ENCODE data around the gene RHBDL3. TPM values are rescaled to one million over a fixed set of nuclear protein-coding genes. Genes with fewer than 3 reads are reported as not detected.

Gene RHBDL3
- total RNA-seq, 1 experiment from 2014 or later: 1.9 TPM

- DNase-seq (ENCODE audit: low read depth, low spot score): peak; percentile 16
- in situ Hi-C loops (cut with HindIII; ENCODE audit: low pct_unique_long_range_greater_than_20kb, low sequenced_read_pairs): no loop called here
Observed at GRCh38 chr17:32264140-32264799, 1.4 kb upstream of the RHBDL3 start.

GRCh38 chr17:32264823-32265191, 825 bp upstream of the RHBDL3 start:
- no peak for DNase-seq (ENCODE audit: low read depth, low spot score)
- in situ Hi-C loops (cut with HindIII; ENCODE audit: low pct_unique_long_range_greater_than_20kb, low sequenced_read_pairs): no loop called here

- DNase-seq (ENCODE audit: low read depth, low spot score): no peak
- in situ Hi-C loops (cut with HindIII; ENCODE audit: low pct_unique_long_range_greater_than_20kb, low sequenced_read_pairs): no loop called here
Observed at GRCh38 chr17:32266051-32266388, 388 bp downstream of the RHBDL3 start.

- in situ Hi-C loops (cut with HindIII; ENCODE audit: low pct_unique_long_range_greater_than_20kb, low sequenced_read_pairs): no loop called here
- no peak for DNase-seq (ENCODE audit: low read depth, low spot score)
Observed at GRCh38 chr17:32266389-32267301, 1.0 kb downstream of the RHBDL3 start.

- peak; percentile 10 for DNase-seq (ENCODE audit: low read depth, low spot score)
- in situ Hi-C loops (cut with HindIII; ENCODE audit: low pct_unique_long_range_greater_than_20kb, low sequenced_read_pairs): no loop called here
Observed at GRCh38 chr17:32267690-32268205, 2.1 kb downstream of the RHBDL3 start.

GRCh38 chr17:32268734-32269288, 3.2 kb downstream of the RHBDL3 start:
- no peak for DNase-seq (ENCODE audit: low read depth, low spot score)
- in situ Hi-C loops (cut with HindIII; ENCODE audit: low pct_unique_long_range_greater_than_20kb, low sequenced_read_pairs): no loop called here

GRCh38 chr17:32269377-32269776, 3.7 kb downstream of the RHBDL3 start:
- DNase-seq (ENCODE audit: low read depth, low spot score): no peak
- in situ Hi-C loops (cut with HindIII; ENCODE audit: low pct_unique_long_range_greater_than_20kb, low sequenced_read_pairs): no loop called here

GRCh38 chr17:32271844-32272243, 6.2 kb downstream of the RHBDL3 start:
- DNase-seq (ENCODE audit: low read depth, low spot score): no peak

GRCh38 chr17:32274101-32274500, 8.5 kb downstream of the RHBDL3 start:
- in situ Hi-C loops (cut with HindIII; ENCODE audit: low pct_unique_long_range_greater_than_20kb, low sequenced_read_pairs): no loop called here
- no peak for DNase-seq (ENCODE audit: low read depth, low spot score)

More at GRCh38 chr17:32271844-32272243, 6.2 kb downstream of the RHBDL3 start:
- in situ Hi-C loops (cut with HindIII; ENCODE audit: low pct_unique_long_range_greater_than_20kb, low sequenced_read_pairs): no loop called here

- no peak for DNase-seq (ENCODE audit: low read depth, low spot score)
- in situ Hi-C loops (cut with HindIII; ENCODE audit: low pct_unique_long_range_greater_than_20kb, low sequenced_read_pairs): no loop called here
Observed at GRCh38 chr17:32274643-32275042, 9.0 kb downstream of the RHBDL3 start.

GRCh38 chr17:32275060-32276042, 9.7 kb downstream of the RHBDL3 start:
- DNase-seq (ENCODE audit: low read depth, low spot score): peak; percentile 29
- in situ Hi-C loops (cut with HindIII; ENCODE audit: low pct_unique_long_range_greater_than_20kb, low sequenced_read_pairs): no loop called here

GRCh38 chr17:32276171-32276601, 10.6 kb downstream of the RHBDL3 start:
- in situ Hi-C loops (cut with HindIII; ENCODE audit: low pct_unique_long_range_greater_than_20kb, low sequenced_read_pairs): no loop called here
- DNase-seq (ENCODE audit: low read depth, low spot score): no peak

- in situ Hi-C loops (cut with HindIII; ENCODE audit: low pct_unique_long_range_greater_than_20kb, low sequenced_read_pairs): no loop called here
- DNase-seq (ENCODE audit: low read depth, low spot score): no peak
Observed at GRCh38 chr17:32277284-32277683, 11.7 kb downstream of the RHBDL3 start.

- no peak for DNase-seq (ENCODE audit: low read depth, low spot score)
- in situ Hi-C loops (cut with HindIII; ENCODE audit: low pct_unique_long_range_greater_than_20kb, low sequenced_read_pairs): no loop called here
Observed at GRCh38 chr17:32278815-32279214, 13.2 kb downstream of the RHBDL3 start.

- DNase-seq (ENCODE audit: low read depth, low spot score): no peak
- in situ Hi-C loops (cut with HindIII; ENCODE audit: low pct_unique_long_range_greater_than_20kb, low sequenced_read_pairs): no loop called here
Observed at GRCh38 chr17:32279891-32280716, 14.5 kb downstream of the RHBDL3 start.

- in situ Hi-C loops (cut with HindIII; ENCODE audit: low pct_unique_long_range_greater_than_20kb, low sequenced_read_pairs): no loop called here
- no peak for DNase-seq (ENCODE audit: low read depth, low spot score)
Observed at GRCh38 chr17:32281011-32281451, 15.4 kb downstream of the RHBDL3 start.

Data from SK-MEL-5 (cell line).